ENCODE data around the gene RAB40C. TPM values are rescaled to one million over a fixed set of nuclear protein-coding genes. Genes with fewer than 3 reads are reported as not detected.

The RAB40C gene
- total and polyA plus RNA-seq, 7 donors: 16.8 to 41.2 (median 28.8) TPM

DNA sequence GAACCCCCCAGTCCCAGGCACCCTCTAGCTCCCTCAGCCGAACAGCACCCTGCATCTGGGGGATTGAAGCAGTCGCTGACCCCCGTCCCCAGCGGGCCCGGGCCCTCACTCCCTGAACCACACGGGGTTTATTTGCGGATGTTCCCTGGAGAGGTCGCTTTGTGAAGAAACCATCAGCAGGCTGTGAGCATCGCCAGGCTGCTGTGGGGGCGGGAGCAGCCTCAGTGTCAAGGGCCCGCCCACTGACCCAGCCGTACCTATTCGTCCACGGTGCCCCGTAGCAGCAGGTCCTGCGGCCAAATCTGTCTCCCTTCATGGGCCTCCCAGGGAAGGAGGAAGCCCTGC, 6.4 kb upstream of the RAB40C start:
- Histone ChIP-seq H3K27ac (no peak overlapping the region), H3K9me3 (no peaks in the 10 kb centered on the region), H3K4me1 (peaks cover 0 to 22% (median 16%) of the 10 kb centered on the region in 4 donors), H3K4me3 (no peak overlapping the region), H3K27me3 (peaks cover 0 to 7% (median 3%) of the 10 kb centered on the region in 3 donors), H3K36me3 (peaks cover 0 to 3% (median 0%) of the 10 kb centered on the region in 4 donors)
- TF ChIP-seq, protein P1, sequence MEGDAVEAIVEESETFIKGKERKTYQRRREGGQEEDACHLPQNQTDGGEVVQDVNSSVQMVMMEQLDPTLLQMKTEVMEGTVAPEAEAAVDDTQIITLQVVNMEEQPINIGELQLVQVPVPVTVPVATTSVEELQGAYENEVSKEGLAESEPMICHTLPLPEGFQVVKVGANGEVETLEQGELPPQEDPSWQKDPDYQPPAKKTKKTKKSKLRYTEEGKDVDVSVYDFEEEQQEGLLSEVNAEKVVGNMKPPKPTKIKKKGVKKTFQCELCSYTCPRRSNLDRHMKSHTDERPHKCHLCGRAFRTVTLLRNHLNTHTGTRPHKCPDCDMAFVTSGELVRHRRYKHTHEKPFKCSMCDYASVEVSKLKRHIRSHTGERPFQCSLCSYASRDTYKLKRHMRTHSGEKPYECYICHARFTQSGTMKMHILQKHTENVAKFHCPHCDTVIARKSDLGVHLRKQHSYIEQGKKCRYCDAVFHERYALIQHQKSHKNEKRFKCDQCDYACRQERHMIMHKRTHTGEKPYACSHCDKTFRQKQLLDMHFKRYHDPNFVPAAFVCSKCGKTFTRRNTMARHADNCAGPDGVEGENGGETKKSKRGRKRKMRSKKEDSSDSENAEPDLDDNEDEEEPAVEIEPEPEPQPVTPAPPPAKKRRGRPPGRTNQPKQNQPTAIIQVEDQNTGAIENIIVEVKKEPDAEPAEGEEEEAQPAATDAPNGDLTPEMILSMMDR (IDR thresholded peaks at IDR 0.05): no peak
- TF ChIP-seq POLR2A (IDR thresholded peaks at IDR 0.05) (no peak), EP300 (IDR thresholded peaks at IDR 0.05) (no peak), POLR2AphosphoS5 (IDR thresholded peaks at IDR 0.05) (no peak)
- 71 to 80% methylated on average over 16 of the region's 16 CpGs for WGBS, 2 donors
- no peak for DNase-seq
- intact Hi-C loops (cut with DNase I): no loop called here

DNA sequence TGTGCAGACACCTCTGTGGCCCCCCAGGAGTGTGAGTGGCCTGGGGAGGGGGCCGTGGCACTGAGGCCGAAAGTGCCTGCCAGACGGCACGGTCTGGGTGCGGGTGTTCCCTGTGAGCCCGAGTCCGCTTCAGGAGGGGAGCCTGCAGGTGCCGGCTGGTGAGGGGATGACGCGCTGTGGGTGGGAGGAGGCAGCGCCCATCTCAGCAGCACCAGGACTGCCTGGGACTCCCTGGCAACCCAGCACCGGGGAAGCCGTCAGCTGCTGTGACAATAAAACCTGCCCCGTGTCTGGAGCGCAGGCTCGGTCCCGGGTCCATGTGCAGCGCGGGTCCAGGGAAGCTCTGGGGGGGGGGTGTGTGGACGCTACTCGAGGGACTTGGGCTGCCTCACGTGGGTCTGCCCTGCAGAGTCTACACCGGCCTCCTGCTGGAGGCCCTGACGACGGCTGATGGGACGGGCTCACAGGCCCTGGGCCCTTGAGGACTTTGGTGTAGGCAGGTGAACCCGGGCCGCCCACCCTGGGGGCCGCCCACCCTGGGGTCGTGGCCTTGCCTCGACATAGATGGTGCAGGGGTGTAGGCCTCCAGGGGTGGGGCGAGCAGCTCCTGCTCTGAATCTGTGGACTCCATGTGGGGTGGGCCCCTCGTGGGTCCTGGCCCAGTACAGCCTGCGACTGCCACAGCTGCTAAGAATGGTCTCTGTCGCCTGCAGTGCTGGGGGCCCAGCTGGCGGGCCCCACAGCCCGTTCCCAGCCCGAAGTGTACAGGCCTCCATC, 5.9 kb upstream of the RAB40C start:
- Histone ChIP-seq H3K27ac (no peak overlapping the region), H3K27me3 (peaks cover 0 to 7% (median 3%) of the 10 kb centered on the region in 3 donors), H3K4me3 (no peak overlapping the region), H3K9me3 (no peaks in the 10 kb centered on the region), H3K36me3 (peaks cover 0 to 3% (median 0%) of the 10 kb centered on the region in 4 donors), H3K4me1 (peaks cover 0 to 21% (median 16%) of the 10 kb centered on the region in 4 donors)
- 49 to 74% methylated on average over 38 of the region's 38 CpGs for WGBS, 2 donors
- TF ChIP-seq POLR2AphosphoS5 (IDR thresholded peaks at IDR 0.05) (no peak), POLR2A (IDR thresholded peaks at IDR 0.05) (no peak), EP300 (IDR thresholded peaks at IDR 0.05) (no peak)
- TF ChIP-seq, protein P1 (IDR thresholded peaks at IDR 0.05): no peak
- DNase-seq: no peak
- intact Hi-C loops (cut with DNase I): no loop called here

DNA sequence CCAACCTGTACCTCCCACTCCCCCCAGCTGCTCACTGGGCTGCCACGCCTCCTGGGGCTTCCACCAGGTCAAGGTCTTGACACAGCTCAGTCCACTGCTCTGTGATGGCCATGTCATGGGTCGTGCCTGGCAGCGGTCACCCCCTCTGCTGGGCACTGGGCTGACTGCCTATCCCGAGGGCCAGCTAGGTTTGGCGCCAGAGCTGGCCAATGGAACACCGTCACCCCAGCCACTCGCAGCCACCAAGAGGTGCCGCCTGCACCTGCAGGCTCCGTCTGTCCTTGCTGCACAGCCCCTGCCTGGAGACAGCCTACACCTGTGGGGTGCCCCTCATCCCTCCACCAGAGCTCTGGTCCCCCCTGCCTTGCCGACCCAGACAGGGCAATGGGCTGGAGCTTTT, 4.5 kb upstream of the RAB40C start:
- H3K9me3 ChIP-seq: no peaks in the 10 kb centered on the region
- peaks cover 0 to 7% (median 3%) of the 10 kb centered on the region in 3 donors for H3K27me3 ChIP-seq
- TF ChIP-seq POLR2AphosphoS5 (IDR thresholded peaks at IDR 0.05) (peak in 1 of 4 donors; percentile 32), EP300 (IDR thresholded peaks at IDR 0.05) (no peak)
- no peak overlapping the region for H3K27ac ChIP-seq
- intact Hi-C loops (cut with DNase I): no loop called here
- H3K4me3 ChIP-seq: no peak overlapping the region
- H3K4me1 ChIP-seq: peaks cover 0 to 23% (median 13%) of the 10 kb centered on the region in 4 donors
- DNase-seq: no peak
- WGBS, 2 donors: 9 to 25% methylated on average over 10 of the region's 10 CpGs
- peaks cover 0 to 3% (median 0%) of the 10 kb centered on the region in 4 donors for H3K36me3 ChIP-seq

DNA sequence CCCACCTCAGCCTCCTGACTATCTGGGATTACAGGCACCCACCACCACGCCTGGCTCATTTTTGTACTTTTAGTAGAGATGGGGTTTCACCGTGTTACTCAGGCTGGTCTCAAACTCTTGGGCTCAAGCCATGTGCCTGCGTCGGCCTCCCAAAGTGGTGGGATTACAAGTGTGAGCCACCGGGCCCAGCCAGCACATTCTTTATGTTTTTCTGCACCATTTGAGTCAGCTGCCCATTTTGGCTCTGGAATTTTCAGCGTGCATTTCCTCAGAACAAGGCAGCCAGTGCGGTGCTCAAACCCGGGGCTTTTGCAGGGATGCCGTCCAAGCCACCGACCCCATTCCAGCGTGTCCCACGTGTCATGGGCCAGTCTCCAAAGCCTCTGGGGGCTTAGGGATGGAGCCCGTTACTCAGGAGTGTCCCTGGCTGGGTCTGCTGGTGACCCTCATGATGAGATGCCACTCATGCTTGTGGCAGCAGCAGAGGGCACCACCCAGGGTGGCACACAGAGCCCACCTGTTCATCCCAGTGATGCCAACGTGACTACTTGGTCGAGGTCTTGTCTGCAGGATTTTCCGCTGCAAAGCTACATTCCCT, 3.7 kb upstream of the RAB40C start:
- 30 to 61% methylated on average over 16 of the region's 16 CpGs for WGBS, 2 donors

More for the DNA sequence above, 3.7 kb upstream of the RAB40C start:
- intact Hi-C loops (cut with DNase I): no loop called here
- Histone ChIP-seq H3K27ac (no peak overlapping the region), H3K9me3 (no peaks in the 10 kb centered on the region), H3K27me3 (peaks cover 0 to 7% (median 3%) of the 10 kb centered on the region in 3 donors), H3K4me1 (peaks cover 0 to 31% (median 20%) of the 10 kb centered on the region in 4 donors), H3K36me3 (no peaks in the 10 kb centered on the region), H3K4me3 (no peak overlapping the region)
- no peak for TF ChIP-seq POLR2A (IDR thresholded peaks at IDR 0.05)
- TF ChIP-seq EP300 (IDR thresholded peaks at IDR 0.05): no peak
- no peak for TF ChIP-seq POLR2AphosphoS5 (IDR thresholded peaks at IDR 0.05)
- TF ChIP-seq, protein P1 (IDR thresholded peaks at IDR 0.05): no peak
- DNase-seq: no peak

Measured in sigmoid colon (tissue), 7 donors.